VCaP (cell line): ENCODE results near the gene EPDR1.

Experiments used
- H3K27ac ChIP-seq: fragments of 450-650 bp; 2 replicates; pipeline ENCODE4 v1.5.1; 2017
- TF ChIP-seq, protein P1 (sequence below): fragments of 450-650 bp; conservative IDR thresholded peaks from 2 replicates; pipeline ENCODE4 v1.5.1; 2017; ENCODE audit warnings: mild to moderate bottlenecking, moderate library complexity

Gene EPDR1

DNA sequence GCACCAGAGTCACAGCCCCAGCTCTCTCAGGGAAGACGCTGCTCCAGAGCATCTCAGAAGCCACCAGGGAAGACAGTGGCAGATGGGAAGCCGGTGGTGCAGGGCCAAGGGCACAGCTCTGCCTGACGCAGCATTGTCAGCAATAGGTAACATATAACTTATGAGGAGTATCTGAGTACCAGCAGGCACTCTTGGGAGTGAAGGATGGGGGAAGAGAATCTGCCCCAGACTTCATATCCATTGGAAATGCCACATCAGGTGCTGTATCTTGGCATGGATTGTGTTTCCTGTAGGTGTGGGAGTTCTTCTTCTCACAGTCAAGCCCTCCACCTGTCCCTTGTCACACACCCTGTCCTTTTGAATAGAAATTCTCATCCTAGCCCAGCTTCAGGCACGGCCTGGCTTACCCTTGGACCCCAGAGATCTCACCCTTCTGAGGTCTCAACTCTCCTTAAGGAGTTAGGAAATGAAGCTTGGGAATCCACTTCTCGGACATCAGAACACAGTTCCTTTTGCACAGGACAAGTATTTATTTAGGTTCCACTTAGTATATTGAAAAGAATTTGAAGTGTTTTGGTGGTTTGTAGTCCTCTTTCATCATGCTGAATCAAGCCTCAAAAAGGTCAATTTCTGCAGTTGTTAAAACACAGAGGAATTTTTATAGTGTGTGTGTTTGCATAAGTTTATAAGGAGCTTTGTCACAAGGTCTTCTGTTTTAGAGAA, 9.9 kb downstream of the EPDR1 start:
- peak overlapping the region; percentile 64 for H3K27ac ChIP-seq
- TF ChIP-seq, protein P1, sequence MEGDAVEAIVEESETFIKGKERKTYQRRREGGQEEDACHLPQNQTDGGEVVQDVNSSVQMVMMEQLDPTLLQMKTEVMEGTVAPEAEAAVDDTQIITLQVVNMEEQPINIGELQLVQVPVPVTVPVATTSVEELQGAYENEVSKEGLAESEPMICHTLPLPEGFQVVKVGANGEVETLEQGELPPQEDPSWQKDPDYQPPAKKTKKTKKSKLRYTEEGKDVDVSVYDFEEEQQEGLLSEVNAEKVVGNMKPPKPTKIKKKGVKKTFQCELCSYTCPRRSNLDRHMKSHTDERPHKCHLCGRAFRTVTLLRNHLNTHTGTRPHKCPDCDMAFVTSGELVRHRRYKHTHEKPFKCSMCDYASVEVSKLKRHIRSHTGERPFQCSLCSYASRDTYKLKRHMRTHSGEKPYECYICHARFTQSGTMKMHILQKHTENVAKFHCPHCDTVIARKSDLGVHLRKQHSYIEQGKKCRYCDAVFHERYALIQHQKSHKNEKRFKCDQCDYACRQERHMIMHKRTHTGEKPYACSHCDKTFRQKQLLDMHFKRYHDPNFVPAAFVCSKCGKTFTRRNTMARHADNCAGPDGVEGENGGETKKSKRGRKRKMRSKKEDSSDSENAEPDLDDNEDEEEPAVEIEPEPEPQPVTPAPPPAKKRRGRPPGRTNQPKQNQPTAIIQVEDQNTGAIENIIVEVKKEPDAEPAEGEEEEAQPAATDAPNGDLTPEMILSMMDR: no peak

DNA sequence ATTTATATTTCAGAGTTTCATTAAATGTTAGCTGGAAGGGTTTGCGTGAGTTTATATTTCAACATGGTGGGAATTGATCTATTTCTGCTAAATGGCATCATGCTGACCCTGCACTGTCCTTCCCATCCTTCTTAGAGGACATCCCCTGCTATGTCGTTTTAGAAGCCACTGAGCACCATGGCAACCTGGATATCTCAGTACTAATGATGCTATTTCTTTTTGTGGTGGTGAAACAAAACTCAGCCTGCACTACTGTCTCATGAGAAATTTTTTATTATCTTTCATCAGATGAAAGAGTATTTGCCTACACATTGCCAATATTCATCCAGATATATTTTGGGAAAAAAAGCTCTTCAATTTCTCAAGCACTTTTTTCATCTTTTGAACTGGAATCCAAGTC, 12.1 kb downstream of the EPDR1 start:
- no peak overlapping the region for H3K27ac ChIP-seq
- TF ChIP-seq, protein P1: no peak

DNA sequence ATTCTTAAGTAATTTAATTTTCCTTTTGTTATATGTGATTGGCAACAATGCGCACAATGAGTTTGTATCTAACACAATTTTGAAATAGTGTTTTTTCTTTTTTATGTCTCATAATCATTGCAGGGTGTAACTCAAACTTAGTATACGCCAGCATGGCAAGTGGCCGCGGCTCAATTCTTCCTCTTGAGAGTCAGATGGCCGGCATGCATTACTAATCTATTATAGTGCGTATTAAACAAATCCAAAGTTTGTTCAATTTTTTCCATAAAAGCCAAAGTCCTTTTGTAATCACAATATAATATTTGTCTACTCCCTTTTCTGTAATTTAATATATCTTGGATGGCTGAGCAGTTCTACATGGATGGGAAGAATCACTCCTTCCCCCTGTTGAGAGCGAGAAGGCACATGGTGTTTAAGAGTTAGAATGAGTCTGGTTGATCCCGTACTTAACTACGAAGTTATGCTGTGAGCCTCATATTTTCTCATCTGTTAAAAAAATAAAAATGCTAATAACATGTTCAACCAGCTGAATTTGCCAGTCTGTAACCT, 12.7 kb downstream of the EPDR1 start:
- TF ChIP-seq, protein P1: no peak
- H3K27ac ChIP-seq: no peak overlapping the region

DNA sequence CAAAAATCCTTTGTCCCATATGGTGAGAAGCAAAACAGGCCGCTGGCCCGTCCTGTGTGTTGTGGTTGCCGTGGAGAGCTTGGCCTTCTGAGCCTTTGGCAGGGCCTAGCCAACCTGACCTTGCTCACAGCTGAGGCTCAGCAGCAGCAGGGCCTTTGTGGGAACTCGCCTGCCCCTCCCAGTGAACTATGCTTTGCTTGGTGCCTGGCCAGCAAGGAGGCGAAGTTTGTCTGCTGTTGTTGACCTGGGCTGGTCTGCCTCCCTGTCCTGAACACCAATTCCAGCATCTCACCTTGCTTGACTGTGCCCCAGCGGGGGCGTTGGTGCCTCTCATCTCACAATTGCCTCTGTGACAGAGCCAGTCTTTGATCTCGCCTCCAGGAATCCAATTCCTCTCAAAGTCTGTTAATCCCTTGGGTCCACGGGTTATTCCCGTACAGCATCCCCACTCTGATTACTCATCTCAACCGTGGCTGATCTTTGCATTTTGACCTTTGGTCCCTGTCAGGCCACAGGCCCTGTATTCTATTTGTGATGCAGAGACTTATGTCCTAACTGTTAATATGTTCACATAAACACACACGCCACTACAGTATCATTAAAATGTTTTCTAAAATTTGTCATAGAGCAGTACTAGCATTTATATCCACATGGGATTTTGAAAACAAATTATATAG, 22.6 kb downstream of the EPDR1 start:
- TF ChIP-seq, protein P1: no peak
- no peak overlapping the region for H3K27ac ChIP-seq

DNA sequence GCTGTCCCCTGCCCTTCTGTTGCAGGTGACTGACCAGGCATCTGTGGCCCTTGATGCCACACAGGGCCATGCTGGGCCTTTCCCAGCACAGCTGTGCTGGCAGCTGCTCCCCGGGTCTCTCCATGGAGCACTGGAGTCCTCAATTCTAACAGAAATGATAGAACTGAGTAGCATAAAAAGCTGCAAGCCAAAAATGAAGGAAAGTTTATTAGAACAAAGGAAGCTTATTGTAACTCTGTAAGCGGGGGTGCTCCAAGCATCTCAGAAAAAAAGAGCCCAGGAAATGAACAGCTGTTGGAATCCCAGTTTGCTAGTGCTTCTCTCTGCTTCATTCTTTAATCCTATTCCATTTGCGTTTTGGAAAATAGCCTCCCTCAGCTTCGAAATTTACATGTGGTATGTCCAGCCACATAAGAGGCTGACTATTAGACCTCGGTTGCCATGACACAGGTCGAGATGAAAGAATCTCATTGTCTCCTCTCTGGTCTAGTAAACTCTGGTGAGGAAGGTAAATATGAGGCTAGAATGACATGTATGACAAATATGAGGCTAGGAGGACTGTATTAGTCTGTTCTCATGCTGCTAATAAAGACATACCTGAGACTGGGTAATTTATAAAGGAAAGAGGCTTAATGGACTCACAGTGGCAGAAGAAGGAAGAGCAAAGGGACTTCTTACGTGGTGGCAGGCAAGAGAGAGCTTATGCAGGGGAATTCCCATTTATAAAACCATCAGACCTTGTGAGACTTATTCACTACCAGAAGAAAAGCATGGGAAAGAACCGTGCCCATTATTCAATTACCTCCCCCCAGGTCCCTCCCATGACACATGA, 23.7 kb downstream of the EPDR1 start:
- TF ChIP-seq, protein P1: no peak
- no peak overlapping the region for H3K27ac ChIP-seq

DNA sequence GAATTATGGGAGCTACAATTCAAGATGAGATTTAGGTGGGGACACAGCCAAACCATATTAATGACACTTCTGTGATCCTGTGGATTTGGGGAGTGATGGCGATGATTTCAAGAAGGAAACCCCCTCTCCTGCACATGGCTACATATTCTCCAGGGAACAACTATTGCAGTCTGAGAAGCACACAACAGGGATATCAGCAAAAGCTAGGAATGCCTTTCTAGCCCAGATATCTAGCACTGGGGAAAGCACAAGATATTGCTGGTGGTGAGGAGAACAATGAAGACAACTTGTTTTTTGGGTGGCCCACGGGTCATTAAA, 24.3 kb downstream of the EPDR1 start:
- H3K27ac ChIP-seq: no peak overlapping the region
- TF ChIP-seq, protein P1: no peak

GRCh38 chr7:37945336-37945735, 24.9 kb downstream of the EPDR1 start:
- no peak overlapping the region for H3K27ac ChIP-seq

More at GRCh38 chr7:37945336-37945735, 24.9 kb downstream of the EPDR1 start:
- TF ChIP-seq, protein P1: no peak
